Prostate gland (tissue), 2 donors: ENCODE results near the gene RAB9A. TPM values are rescaled to one million over a fixed set of nuclear protein-coding genes. Genes with fewer than 3 reads are reported as not detected.

Source experiments
- DNase-seq: peaks from one replicate; pipeline ENCODE4 v3.0.0-alpha.2; 2019; ENCODE audit warnings: low spot score
- H3K27ac ChIP-seq, 2 donors: fragments of 200-600 bp; sonication (generic); 2 replicates each; pipeline ENCODE4 v1.5.1; 2017 to 2019
- H3K27me3 ChIP-seq: fragments of 200-600 bp; sonication (generic); replicated peaks from 2 replicates; pipeline ENCODE4 v1.5.1; 2019; ENCODE audit not compliant: insufficient read depth
- H3K36me3 ChIP-seq, 2 donors: fragments of 200-600 bp; sonication (generic); 1 replicate in 1 of 2; 2 replicates in 1 of 2; pipeline versions ENCODE4 v1.5.1 to v1.8.1; 2017 to 2019
- H3K4me1 ChIP-seq: fragments of 200-600 bp; sonication (generic); replicated peaks from 2 replicates; pipeline ENCODE4 v1.5.1; 2019
- H3K4me3 ChIP-seq, 2 donors: fragments of 200-600 bp; sonication (generic); 2 replicates each; pipeline ENCODE4 v1.5.1; 2017 to 2019
- H3K9me3 ChIP-seq: fragments of 200-600 bp; sonication (generic); 2 replicates; pipeline ENCODE4 v1.5.1; 2017
- POLR2A ChIP-seq: fragments of 450-650 bp; IDR thresholded peaks from one replicate; pipeline ENCODE4 v1.6.1; 2016; ENCODE audit warnings: antibody characterized with exemption, mild to moderate bottlenecking
- POLR2AphosphoS5 ChIP-seq: sonication (generic); formaldehyde crosslinking; IDR thresholded peaks from one replicate; pipeline ENCODE4 v1.6.1; 2017; ENCODE audit warnings: antibody characterized with exemption
- WGBS: methylation state at CpG from one replicate; pipeline ENCODE4 v1.1.5; 2018; 5-methylcytosine and 5-hydroxymethylcytosine counted together
- intact Hi-C: fragments of 100-400 bp; cut with DNase I; formaldehyde crosslinking; loops from one replicate; pipeline ENCODE4 v1.14.2; 2022
- total RNA-seq, 2 donors: library from RNA; depleted of rRNA; stranded (reverse); fragments of >200 nt; gene quantifications; one replicate each; pipeline ENCODE4 v1.1.0, GENCODE V29; 2016
- TF ChIP-seq, protein P1 (sequence below), 4 experiments: fragments of 200-600 bp in 2 of 4; fragments of 450-650 bp in 2 of 4; sonication (generic) in 2 of 4; IDR thresholded peaks; 1 replicate in 3 of 4; 2 replicates in 1 of 4; pipeline ENCODE4 v1.5.1; 2016 to 2019; ENCODE audit warnings: antibody characterized with exemption in 4 of 4, mild to moderate bottlenecking in 2 of 4, moderate library complexity in 2 of 4

Gene RAB9A
- total RNA-seq, 2 donors from 2014 or later: 27.3 to 37.7 TPM

DNA sequence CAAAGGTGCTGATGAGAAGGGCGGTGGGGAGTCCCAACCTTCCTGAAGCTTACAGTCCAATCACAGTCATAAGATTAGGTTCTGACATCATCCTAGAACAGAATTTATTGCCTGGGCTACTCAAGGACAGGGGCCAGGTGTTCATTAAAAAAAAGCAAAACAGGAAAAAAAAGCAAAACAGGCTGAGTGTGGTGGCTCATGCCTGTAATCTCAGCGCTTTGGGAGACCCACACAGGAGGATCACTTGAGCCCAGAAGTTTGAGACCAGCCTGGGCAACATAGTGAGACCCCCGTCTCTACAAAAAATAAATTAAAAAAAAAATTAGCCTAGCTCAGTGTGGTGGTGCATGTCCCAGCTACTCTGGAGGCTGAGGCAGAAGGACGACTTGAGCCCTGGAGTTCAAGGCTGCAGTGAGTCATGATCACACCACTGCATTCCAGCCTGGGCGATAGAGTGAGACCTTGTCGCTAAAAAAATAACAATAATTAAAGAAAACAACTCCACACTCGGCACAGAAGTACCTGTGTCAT, 3.0 kb downstream of the RAB9A start:
- H3K9me3 ChIP-seq: no peaks in the 10 kb centered on the region
- 74% methylated on average over 7 of the region's 7 CpGs for WGBS
- no peak overlapping the region for H3K4me3 ChIP-seq
- no peaks in the 10 kb centered on the region for H3K36me3 ChIP-seq
- no peaks in the 10 kb centered on the region for H3K4me1 ChIP-seq
- no peaks in the 10 kb centered on the region for H3K27me3 ChIP-seq
- DNase-seq: no peak
- TF ChIP-seq POLR2AphosphoS5: no peak
- TF ChIP-seq, protein P1, sequence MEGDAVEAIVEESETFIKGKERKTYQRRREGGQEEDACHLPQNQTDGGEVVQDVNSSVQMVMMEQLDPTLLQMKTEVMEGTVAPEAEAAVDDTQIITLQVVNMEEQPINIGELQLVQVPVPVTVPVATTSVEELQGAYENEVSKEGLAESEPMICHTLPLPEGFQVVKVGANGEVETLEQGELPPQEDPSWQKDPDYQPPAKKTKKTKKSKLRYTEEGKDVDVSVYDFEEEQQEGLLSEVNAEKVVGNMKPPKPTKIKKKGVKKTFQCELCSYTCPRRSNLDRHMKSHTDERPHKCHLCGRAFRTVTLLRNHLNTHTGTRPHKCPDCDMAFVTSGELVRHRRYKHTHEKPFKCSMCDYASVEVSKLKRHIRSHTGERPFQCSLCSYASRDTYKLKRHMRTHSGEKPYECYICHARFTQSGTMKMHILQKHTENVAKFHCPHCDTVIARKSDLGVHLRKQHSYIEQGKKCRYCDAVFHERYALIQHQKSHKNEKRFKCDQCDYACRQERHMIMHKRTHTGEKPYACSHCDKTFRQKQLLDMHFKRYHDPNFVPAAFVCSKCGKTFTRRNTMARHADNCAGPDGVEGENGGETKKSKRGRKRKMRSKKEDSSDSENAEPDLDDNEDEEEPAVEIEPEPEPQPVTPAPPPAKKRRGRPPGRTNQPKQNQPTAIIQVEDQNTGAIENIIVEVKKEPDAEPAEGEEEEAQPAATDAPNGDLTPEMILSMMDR (IDR thresholded peaks at IDR 0.05): no peak
- no peak for TF ChIP-seq POLR2A
- intact Hi-C loops: no loop called here
- no peak overlapping the region for H3K27ac ChIP-seq

- no peaks in the 10 kb centered on the region for H3K27me3 ChIP-seq
- WGBS: 76% methylated on average over 5 of the region's 5 CpGs
- no peak overlapping the region for H3K4me3 ChIP-seq
- no peaks in the 10 kb centered on the region for H3K36me3 ChIP-seq
- no peaks in the 10 kb centered on the region for H3K9me3 ChIP-seq
- H3K27ac ChIP-seq: no peak overlapping the region
- DNase-seq: no peak
- no peak for TF ChIP-seq POLR2A
- no peak for TF ChIP-seq POLR2AphosphoS5
- TF ChIP-seq, protein P1 (IDR thresholded peaks at IDR 0.05): no peak
- no peaks in the 10 kb centered on the region for H3K4me1 ChIP-seq
- intact Hi-C loops: no loop called here
Observed at GRCh38 chrX:13692771-13693231, 3.9 kb downstream of the RAB9A start.

GRCh38 chrX:13693341-13693961, 4.5 kb downstream of the RAB9A start:
- no peak for TF ChIP-seq POLR2A
- TF ChIP-seq, protein P1 (IDR thresholded peaks at IDR 0.05): no peak
- no peak for TF ChIP-seq POLR2AphosphoS5
- no peaks in the 10 kb centered on the region for H3K27me3 ChIP-seq
- WGBS: 41% methylated on average over 7 of the region's 7 CpGs
- no peak for DNase-seq
- no peak overlapping the region for H3K4me3 ChIP-seq
- intact Hi-C loops: no loop called here
- H3K4me1 ChIP-seq: no peaks in the 10 kb centered on the region
- H3K27ac ChIP-seq: no peak overlapping the region
- no peaks in the 10 kb centered on the region for H3K9me3 ChIP-seq
- no peaks in the 10 kb centered on the region for H3K36me3 ChIP-seq

DNA sequence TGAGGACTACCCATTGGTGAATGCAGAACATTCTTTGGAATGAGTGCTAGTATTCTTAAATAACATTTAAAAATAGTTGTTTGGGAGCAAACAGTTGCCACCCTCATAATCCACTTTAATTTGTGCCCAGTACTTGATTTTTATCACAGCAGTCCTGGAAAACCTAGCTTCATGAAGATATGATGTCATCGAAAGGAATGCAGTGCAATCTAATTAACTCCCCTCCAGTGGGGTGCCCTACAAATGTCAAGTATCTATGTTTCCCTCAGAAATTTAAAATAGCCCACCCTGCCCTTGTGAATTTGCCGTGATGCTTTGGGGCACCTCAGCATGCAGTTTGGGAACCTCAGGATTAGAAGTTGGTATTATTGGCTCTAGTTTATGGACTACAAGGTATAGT, 5.4 kb downstream of the RAB9A start:
- TF ChIP-seq, protein P1 (IDR thresholded peaks at IDR 0.05): no peak
- TF ChIP-seq POLR2A (no peak), POLR2AphosphoS5 (no peak)
- no peak overlapping the region for H3K4me3 ChIP-seq
- H3K27ac ChIP-seq: no peak overlapping the region

GRCh38 chrX:13694983-13695382, 6.1 kb downstream of the RAB9A start:
- Histone ChIP-seq H3K9me3 (no peaks in the 10 kb centered on the region), H3K4me1 (no peaks in the 10 kb centered on the region), H3K27me3 (no peaks in the 10 kb centered on the region), H3K36me3 (no peaks in the 10 kb centered on the region), H3K4me3 (no peak overlapping the region), H3K27ac (no peak overlapping the region)
- DNase-seq: no peak
- 64% methylated on average over 8 of the region's 8 CpGs for WGBS
- intact Hi-C loops: no loop called here
- TF ChIP-seq POLR2AphosphoS5 (no peak), POLR2A (no peak)
- TF ChIP-seq, protein P1 (IDR thresholded peaks at IDR 0.05): no peak

More for the DNA sequence above, 5.4 kb downstream of the RAB9A start:
- no peak for DNase-seq
- WGBS: 67% methylated on average over 2 of the region's 2 CpGs
- Histone ChIP-seq H3K4me1 (no peaks in the 10 kb centered on the region), H3K36me3 (no peaks in the 10 kb centered on the region), H3K9me3 (no peaks in the 10 kb centered on the region), H3K27me3 (no peaks in the 10 kb centered on the region)
- intact Hi-C loops: no loop called here
